ENCODE data around the gene PLA2G2C.

DNA sequence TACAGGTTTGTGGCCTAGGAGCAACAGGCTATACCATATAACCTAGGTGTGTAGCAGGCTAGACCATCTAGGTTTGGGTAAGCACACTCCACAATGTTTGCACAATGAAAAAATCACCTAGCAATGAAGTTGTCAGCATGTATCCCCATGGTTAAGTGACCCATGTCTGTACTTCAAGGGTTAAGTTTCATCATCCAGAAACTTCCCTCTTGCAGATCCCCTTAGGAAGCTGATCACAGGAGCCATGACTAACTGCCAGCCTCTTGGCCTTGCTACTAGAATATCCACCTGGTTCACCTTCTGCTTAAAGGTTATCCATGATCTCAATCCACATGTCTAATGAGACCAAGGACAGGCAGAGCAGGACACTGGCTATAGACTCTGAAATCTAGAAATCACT lies 3.9 kb downstream of the PLA2G2C start:
- TF ChIP-seq, protein P1, sequence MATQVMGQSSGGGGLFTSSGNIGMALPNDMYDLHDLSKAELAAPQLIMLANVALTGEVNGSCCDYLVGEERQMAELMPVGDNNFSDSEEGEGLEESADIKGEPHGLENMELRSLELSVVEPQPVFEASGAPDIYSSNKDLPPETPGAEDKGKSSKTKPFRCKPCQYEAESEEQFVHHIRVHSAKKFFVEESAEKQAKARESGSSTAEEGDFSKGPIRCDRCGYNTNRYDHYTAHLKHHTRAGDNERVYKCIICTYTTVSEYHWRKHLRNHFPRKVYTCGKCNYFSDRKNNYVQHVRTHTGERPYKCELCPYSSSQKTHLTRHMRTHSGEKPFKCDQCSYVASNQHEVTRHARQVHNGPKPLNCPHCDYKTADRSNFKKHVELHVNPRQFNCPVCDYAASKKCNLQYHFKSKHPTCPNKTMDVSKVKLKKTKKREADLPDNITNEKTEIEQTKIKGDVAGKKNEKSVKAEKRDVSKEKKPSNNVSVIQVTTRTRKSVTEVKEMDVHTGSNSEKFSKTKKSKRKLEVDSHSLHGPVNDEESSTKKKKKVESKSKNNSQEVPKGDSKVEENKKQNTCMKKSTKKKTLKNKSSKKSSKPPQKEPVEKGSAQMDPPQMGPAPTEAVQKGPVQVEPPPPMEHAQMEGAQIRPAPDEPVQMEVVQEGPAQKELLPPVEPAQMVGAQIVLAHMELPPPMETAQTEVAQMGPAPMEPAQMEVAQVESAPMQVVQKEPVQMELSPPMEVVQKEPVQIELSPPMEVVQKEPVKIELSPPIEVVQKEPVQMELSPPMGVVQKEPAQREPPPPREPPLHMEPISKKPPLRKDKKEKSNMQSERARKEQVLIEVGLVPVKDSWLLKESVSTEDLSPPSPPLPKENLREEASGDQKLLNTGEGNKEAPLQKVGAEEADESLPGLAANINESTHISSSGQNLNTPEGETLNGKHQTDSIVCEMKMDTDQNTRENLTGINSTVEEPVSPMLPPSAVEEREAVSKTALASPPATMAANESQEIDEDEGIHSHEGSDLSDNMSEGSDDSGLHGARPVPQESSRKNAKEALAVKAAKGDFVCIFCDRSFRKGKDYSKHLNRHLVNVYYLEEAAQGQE (IDR thresholded peaks at IDR 0.05): no peak
- TF ChIP-seq, protein P2, sequence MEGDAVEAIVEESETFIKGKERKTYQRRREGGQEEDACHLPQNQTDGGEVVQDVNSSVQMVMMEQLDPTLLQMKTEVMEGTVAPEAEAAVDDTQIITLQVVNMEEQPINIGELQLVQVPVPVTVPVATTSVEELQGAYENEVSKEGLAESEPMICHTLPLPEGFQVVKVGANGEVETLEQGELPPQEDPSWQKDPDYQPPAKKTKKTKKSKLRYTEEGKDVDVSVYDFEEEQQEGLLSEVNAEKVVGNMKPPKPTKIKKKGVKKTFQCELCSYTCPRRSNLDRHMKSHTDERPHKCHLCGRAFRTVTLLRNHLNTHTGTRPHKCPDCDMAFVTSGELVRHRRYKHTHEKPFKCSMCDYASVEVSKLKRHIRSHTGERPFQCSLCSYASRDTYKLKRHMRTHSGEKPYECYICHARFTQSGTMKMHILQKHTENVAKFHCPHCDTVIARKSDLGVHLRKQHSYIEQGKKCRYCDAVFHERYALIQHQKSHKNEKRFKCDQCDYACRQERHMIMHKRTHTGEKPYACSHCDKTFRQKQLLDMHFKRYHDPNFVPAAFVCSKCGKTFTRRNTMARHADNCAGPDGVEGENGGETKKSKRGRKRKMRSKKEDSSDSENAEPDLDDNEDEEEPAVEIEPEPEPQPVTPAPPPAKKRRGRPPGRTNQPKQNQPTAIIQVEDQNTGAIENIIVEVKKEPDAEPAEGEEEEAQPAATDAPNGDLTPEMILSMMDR (IDR thresholded peaks at IDR 0.05; ENCODE audit: low read depth, low read length, missing input control): no peak
- TF ChIP-seq JUND (IDR thresholded peaks at IDR 0.05) (no peak), EGR1 (IDR thresholded peaks at IDR 0.05; ENCODE audit: low read depth in 2 of 2) (no peak), GABPA (IDR thresholded peaks at IDR 0.05 in 1 of 2, conservative IDR thresholded peaks at IDR 0.05 in 1 of 2) (no peak), RXRA (IDR thresholded peaks at IDR 0.05) (no peak)
